ENCODE results near the gene PDXK.

- TF ChIP-seq CTCF (IDR thresholded peaks at IDR 0.05; ENCODE audit: poor library complexity, severe bottlenecking) (no peak), REST (IDR thresholded peaks at IDR 0.05; ENCODE audit: borderline replicate concordance) (no peak), EP300 (conservative IDR thresholded peaks at IDR 0.05; ENCODE audit: poor library complexity, severe bottlenecking) (no peak), EZH2 (IDR thresholded peaks at IDR 0.05; ENCODE audit: borderline replicate concordance, insufficient read depth, low read length, poor library complexity, severe bottlenecking) (no peak), POLR2AphosphoS5 (IDR thresholded peaks at IDR 0.05) (no peak)
These were observed 75.4 kb downstream of the PDXK start for GRCh38 chr21:43794311-43794710.
